Adrenal gland (tissue), 12 donors: ENCODE data around the gene ZYX. TPM values are rescaled to one million over a fixed set of nuclear protein-coding genes. Genes with fewer than 3 reads are reported as not detected.
"Not testable (repeated sequence)": the region's sequence is repeated elsewhere in the genome, so short reads cannot be mapped to it uniquely, and the experiment has no call there.

Source experiments
- DNase-seq, 7 donors: peaks; one replicate each; pipeline ENCODE4 v3.0.0-alpha.2; 2019 to 2020
- H3K27ac ChIP-seq, 5 donors: fragments of 200-600 bp; sonication (generic) in 4 of 5; 1 replicate in 3 of 5; 2 replicates in 2 of 5; pipeline versions ENCODE4 v1.5.1 to v1.8.0; 2016 to 2020; ENCODE audit warnings: mild to moderate bottlenecking in 1 of 5
- H3K27me3 ChIP-seq: fragments of 200-600 bp; 2 replicates; pipeline ENCODE4 v1.8.0; 2021
- H3K36me3 ChIP-seq, 2 donors: fragments of 200-600 bp; replicated peaks in 1 of 2; 1 replicate in 1 of 2; 2 replicates in 1 of 2; pipeline versions ENCODE4 v1.5.1 to v1.8.0; 2018 to 2022
- H3K4me1 ChIP-seq, 2 donors: fragments of 200-600 bp; replicated peaks in 1 of 2; 1 replicate in 1 of 2; 2 replicates in 1 of 2; pipeline versions ENCODE4 v1.5.1 to v1.8.0; 2018 to 2021
- H3K4me3 ChIP-seq, 4 donors: fragments of 200-600 bp; sonication (generic) in 3 of 4; one replicate each; pipeline ENCODE4 v1.5.1; 2016 to 2018
- H3K9me3 ChIP-seq, 3 donors: fragments of 200-600 bp; sonication (generic) in 1 of 3; replicated peaks in 1 of 3; 1 replicate in 2 of 3; 2 replicates in 1 of 3; pipeline versions ENCODE4 v1.5.1 to v1.8.0; 2016 to 2021
- CTCF ChIP-seq, 6 experiments: fragments of 450-650 bp in 4 of 6; fragments of 200-600 bp in 2 of 6; sonication (generic) in 1 of 6; IDR thresholded peaks; 1 replicate in 5 of 6; 2 replicates in 1 of 6; pipeline versions ENCODE4 v1.5.1 to v1.8.0; 2016 to 2021; ENCODE audit warnings: antibody characterized with exemption in 6 of 6, mild to moderate bottlenecking in 2 of 6, moderate library complexity in 1 of 6
- POLR2A ChIP-seq, 2 donors: fragments of 450-650 bp; IDR thresholded peaks; one replicate each; pipeline ENCODE4 v1.6.1; 2017; ENCODE audit warnings: antibody characterized with exemption in 2 of 2, mild to moderate bottlenecking in 2 of 2, moderate library complexity in 1 of 2
- WGBS, 4 donors: extraction: QIAGEN DNeasy Blood & Tissue Kit in 2 of 4; methylation state at CpG; one replicate each; pipeline versions ENCODE4 v1.1.5 to v1.1.7; 2013 to 2017; 5-methylcytosine and 5-hydroxymethylcytosine counted together
- intact Hi-C, 2 donors: fragments of 100-400 bp; cut with DNase I; formaldehyde crosslinking; loops; one replicate each; pipeline versions ENCODE4 v1.14.1 to v1.15.0; 2022 to 2023
- polyA plus RNA-seq, 3 donors: library from polyadenylated mRNA; stranded (reverse); fragments of 200-250 nt in 2 of 3; fragments of 350-450 nt in 1 of 3; fragmentation: Illumina TruSeq in 1 of 3; extraction: RNeasy Lipid Tissue Mini Kit (QIAGEN cat#74804) in 1 of 3; gene quantifications; one replicate each; pipeline ENCODE4 v1.2.3, GENCODE V29; 2013 to 2014
- total RNA-seq, 9 donors: library from RNA; depleted of rRNA in 4 of 9; stranded (reverse); fragments of >200 nt in 4 of 9; fragments of 120-200 nt in 1 of 9; fragmentation: NEBNext Ultra II Directional in 1 of 9; extraction: Animal tissue kit (Norgen Biotek cat#: 25700) in 1 of 9; gene quantifications; one replicate each; pipeline versions ENCODE4 v1.1.0 to v1.2.4, GENCODE V29; 2013 to 2023
- donor health status: healthy with polysubstance abuse.
- donor health status: Bipolar disorder and iron deficiency.
- donor health status: DM: yes; HTN: yes; CAD: no.
- donor health status: DM: no; HTN: no; CAD: no.
- donor health status: DM: no; HTN: no; CAD: no.
- donor health status: DM: yes; HTN: yes; CAD: no.

The ZYX gene
- total and polyA plus RNA-seq, 12 donors: 5.0 to 152 (median 77.1) TPM

- TF ChIP-seq POLR2A (IDR thresholded peaks at IDR 0.05): no peak
- DNase-seq: peak in 3 of 7 donors; percentile 37 to 64 (median 49)
- H3K4me1 ChIP-seq: peaks cover 11 to 36% of the 10 kb centered on the region in 2 donors
- no peak overlapping the region for H3K4me3 ChIP-seq
- H3K27me3 ChIP-seq: no peaks in the 10 kb centered on the region
- no peaks in the 10 kb centered on the region for H3K9me3 ChIP-seq
- H3K27ac ChIP-seq: peak overlapping the region in 2 of 5 donors; percentile 36 to 86
- intact Hi-C loops: no loop called here
- 66 to 71% (median 69%) methylated on average over 13 to 24 of the region's 24 CpGs for WGBS, 4 donors
- H3K36me3 ChIP-seq: peaks cover 0 to 44% of the 10 kb centered on the region in 2 donors
These were observed 10.6 kb downstream of the ZYX start for GRCh38 chr7:143391462-143392404.

GRCh38 chr7:143392427-143392826 lies 11.3 kb downstream of the ZYX start:
- Histone ChIP-seq H3K4me1 (peaks cover 11 to 33% of the 10 kb centered on the region in 2 donors), H3K27ac (peak overlapping the region in 2 of 5 donors; percentile 36 to 86), H3K36me3 (peaks cover 0 to 40% of the 10 kb centered on the region in 2 donors)
- WGBS, 4 donors: 85 to 100% (median 92%) methylated on average over 2 to 8 of the region's 8 CpGs
- DNase-seq, H3K27me3 ChIP-seq, H3K4me3 ChIP-seq, H3K9me3 ChIP-seq, intact Hi-C loops: not testable (repeated sequence)

GRCh38 chr7:143392875-143393266 lies 11.7 kb downstream of the ZYX start:
- H3K4me3 ChIP-seq: no peak overlapping the region
- no peak for DNase-seq
- TF ChIP-seq CTCF (IDR thresholded peaks at IDR 0.05) (no peak), POLR2A (IDR thresholded peaks at IDR 0.05) (no peak)
- intact Hi-C loops: no loop called here
- H3K27ac ChIP-seq: peak overlapping the region in 1 of 5 donors; percentile 86
- H3K27me3 ChIP-seq: no peaks in the 10 kb centered on the region
- H3K36me3 ChIP-seq: peaks cover 0 to 36% of the 10 kb centered on the region in 2 donors
- no peaks in the 10 kb centered on the region for H3K9me3 ChIP-seq
- 91 to 99% (median 95%) methylated on average over 6 of the region's 6 CpGs for WGBS, 4 donors
- H3K4me1 ChIP-seq: peaks cover 11 to 33% of the 10 kb centered on the region in 2 donors

GRCh38 chr7:143393267-143394041 lies 12.3 kb downstream of the ZYX start:
- H3K4me3 ChIP-seq: no peak overlapping the region
- H3K27me3 ChIP-seq: no peaks in the 10 kb centered on the region
- WGBS, 4 donors: 78 to 89% (median 82%) methylated on average over 9 to 14 of the region's 14 CpGs
- intact Hi-C loops: no loop called here
- TF ChIP-seq POLR2A (IDR thresholded peaks at IDR 0.05) (no peak), CTCF (IDR thresholded peaks at IDR 0.05) (no peak)
- peak overlapping the region in 1 of 5 donors; percentile 86 for H3K27ac ChIP-seq
- peaks cover 0 to 30% of the 10 kb centered on the region in 2 donors for H3K36me3 ChIP-seq
- peak in 3 of 7 donors; percentile 47 to 58 (median 51) for DNase-seq
- no peaks in the 10 kb centered on the region for H3K9me3 ChIP-seq
- peaks cover 11 to 33% of the 10 kb centered on the region in 2 donors for H3K4me1 ChIP-seq

GRCh38 chr7:143394068-143394467 lies 12.9 kb downstream of the ZYX start:
- H3K27ac ChIP-seq: no peak overlapping the region
- intact Hi-C loops: no loop called here
- no peak overlapping the region for H3K4me3 ChIP-seq
- DNase-seq: no peak
- no peaks in the 10 kb centered on the region for H3K27me3 ChIP-seq
- peaks cover 0 to 24% of the 10 kb centered on the region in 2 donors for H3K36me3 ChIP-seq
- H3K9me3 ChIP-seq: no peaks in the 10 kb centered on the region
- TF ChIP-seq CTCF (IDR thresholded peaks at IDR 0.05) (no peak), POLR2A (IDR thresholded peaks at IDR 0.05) (no peak)
- H3K4me1 ChIP-seq: peaks cover 11 to 33% of the 10 kb centered on the region in 2 donors
- 96 to 97% (median 96%) methylated on average over 6 of the region's 6 CpGs for WGBS, 4 donors
